UCSD-AML1 (cell line): ENCODE results near the gene KRTAP6-2.

Source experiments
- DNase-seq: peaks from one replicate; lab custom pipeline; 2025; ENCODE audit not compliant: unreplicated experiment; lab: John Stamatoyannopoulos, UW

Gene KRTAP6-2, protein sequence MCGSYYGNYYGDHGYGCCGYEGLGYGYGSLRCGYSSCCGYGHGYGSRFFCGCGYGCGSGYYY

DNA sequence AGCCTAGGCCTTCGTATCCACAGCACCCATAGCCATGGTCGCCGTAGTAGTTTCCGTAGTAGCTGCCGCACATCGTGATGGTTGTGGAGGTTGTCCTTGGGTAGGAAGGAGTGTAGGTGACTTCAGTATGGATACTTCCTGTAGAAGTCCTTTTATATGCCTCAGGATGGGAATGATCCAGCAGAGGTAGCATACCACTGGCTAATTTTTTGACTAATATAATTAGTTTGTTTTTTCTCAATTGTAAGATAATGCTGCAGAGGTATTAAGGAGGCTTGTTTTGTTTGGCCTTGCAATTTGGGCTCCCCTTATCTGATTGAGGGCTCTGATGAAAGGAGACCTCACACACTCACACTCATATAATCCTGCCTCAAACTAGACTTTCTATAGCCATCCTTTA is at the start of gene KRTAP6-2:
Gene KRTAP6-2, minus strand, starts transcription at position 101 of the 400 bp plus-strand sequence. Its CDS starts 28 bp downstream, at position 73.
- DNase-seq = no peak

DNA sequence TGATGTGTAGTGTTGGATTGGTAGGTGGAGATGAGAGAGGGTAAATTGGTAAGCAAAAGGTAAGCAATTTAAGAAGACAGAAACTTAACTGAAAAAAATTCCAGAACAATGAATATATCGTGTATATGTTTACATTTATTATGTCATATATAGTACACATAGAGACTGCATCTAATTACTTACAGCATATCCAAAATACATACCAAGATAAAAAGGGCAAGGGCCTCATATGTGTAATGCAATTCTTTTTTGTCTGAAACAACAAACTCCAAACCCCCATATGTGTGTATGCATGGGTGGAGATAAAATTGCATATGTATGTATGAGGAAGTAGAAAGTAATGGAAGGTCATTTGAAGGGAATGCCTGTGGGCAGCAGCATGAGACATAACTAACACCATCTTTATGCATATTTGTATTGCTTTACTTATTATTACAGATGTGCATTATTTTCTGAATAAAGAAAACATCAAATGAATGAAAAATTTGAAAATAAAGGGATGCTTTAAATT is 48.3 kb upstream of the KRTAP6-2 start:
- no peak for DNase-seq

DNA sequence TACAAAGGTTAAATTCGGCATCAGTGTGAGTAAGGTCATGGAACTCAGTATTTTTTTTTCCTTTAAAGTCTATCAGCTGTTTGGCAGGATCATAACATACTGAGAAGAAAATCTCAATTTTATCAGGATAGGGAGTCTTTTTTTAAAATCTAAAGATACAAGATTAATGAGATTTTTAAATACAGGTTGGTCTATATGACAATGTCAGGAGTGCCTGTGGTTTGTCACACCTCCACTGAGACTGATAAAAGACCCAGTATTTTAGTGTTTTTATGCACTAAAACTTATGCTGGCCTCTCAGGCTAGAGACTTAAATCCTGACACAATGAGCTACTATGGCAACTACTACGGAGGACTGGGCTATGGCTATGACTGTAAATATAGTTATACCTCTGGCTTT is 43.9 kb upstream of the KRTAP6-2 start, which contains the start of gene KRTAP20-3:
Gene KRTAP20-3, plus strand, starts transcription at position 301 of the 400 bp plus-strand sequence.
- DNase-seq = no peak

DNA sequence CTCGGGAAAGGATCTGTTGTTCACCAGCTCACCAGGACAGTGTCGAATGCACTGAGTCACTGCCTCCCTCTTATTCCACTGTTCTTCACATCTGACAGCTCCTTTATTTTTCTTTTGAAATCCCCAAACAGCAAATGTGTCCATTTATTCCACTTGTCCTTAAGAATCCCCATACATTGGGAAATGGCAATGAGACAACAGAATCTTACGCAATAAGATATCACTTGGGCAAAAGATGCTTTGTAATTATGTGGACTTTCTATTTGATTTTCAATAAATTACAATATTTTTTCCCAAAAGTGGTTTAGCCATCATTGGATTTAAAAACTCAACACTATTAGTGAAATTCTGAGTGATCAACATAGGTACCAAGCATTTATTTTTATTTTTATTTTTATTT is 40.0 kb upstream of the KRTAP6-2 start:
- DNase-seq = no peak

DNA sequence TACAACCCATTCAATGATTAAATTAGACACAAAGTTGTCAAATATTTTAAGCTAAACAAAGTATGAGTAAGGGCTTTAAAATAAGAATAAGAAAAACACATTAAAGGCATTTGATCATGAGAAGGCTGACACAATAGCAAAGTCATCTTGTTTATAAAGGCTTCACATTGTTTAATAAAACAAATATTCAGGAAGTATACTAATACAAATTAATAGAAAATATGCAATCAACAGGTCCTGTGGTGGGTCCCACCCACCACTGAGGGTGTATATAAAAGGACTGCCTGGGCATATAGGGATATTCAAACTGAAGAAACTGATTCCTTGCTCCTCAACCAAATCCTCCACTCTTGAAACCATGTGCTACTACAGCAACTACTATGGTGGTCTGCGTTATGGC is 36.2 kb upstream of the KRTAP6-2 start, which contains the start of gene KRTAP20-2:
Gene KRTAP20-2, plus strand, starts transcription at position 301 of the 400 bp plus-strand sequence. Its CDS starts 58 bp downstream, at position 359.
- DNase-seq = no peak

DNA sequence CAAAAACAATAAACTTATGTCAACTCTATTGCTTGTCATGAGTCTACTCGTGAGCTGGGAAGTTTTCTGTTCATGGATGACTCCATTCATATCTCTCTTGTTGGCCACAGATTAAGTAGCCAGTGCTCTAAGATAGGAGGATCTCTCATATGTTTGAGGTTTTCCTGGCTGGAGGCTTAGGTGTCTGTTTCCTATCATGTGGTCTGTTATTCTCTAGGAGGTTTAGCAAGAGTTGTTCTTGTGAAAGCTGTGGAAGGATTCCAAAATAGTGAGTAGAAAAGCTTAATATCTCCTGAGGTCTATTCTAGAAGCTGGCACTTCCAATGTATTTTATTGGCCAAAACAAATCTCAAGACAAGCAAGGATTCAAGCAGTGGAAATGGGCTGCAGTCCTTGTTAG is 30.5 kb upstream of the KRTAP6-2 start:
- DNase-seq = no peak

DNA sequence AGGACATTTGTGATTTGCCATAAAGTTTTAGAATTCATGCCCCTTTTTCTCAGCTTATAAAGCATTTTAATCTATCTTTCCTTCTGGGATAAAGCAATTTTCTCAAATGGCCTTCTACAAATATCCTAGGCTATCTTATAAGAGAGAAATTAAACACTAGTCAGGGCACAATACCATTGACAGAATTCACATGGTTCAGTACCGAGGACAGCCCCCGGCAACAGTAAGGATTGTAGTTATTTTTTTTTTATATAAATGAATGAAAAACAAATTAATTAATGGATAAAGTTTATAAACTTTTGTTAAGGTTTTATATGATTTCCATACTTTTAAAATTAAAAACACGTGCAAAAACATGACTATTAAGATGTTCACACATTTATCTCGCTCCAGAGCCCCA is 29.4 kb upstream of the KRTAP6-2 start:
- no peak for DNase-seq

DNA sequence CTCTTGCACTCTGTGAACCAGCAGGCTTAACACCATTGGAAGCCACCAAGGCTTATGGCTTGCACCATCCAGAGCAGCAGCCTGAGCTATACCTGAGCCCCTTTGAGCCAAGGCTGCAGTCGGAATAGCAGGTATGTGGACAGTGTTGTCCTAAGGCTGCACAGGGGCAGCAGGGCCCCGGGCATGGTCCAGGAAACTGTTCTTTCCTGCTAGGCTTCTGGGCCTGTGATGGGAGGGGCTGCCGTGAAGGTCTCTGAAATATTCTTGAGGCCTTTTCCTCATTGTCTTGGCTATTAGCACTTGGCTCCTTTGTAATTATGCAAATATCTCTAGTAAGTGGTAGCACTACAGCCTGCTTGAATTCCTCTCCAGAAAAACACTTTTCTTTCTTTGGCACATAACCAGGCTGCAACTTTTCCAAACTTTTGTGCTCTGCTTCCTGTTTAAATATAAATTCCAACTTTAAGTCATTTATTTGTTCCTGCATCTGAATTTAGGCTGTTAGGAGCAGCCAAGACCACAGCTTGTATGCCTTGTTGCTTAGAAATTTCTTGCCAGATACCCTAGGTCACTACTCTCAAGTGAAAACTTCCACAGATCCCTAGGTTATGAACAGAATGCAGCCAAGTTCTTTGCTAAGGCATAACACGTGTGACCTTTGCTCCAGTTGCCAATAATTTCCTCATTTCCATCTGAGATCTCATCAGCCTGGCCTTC is 26.9 kb upstream of the KRTAP6-2 start:
- no peak for DNase-seq

DNA sequence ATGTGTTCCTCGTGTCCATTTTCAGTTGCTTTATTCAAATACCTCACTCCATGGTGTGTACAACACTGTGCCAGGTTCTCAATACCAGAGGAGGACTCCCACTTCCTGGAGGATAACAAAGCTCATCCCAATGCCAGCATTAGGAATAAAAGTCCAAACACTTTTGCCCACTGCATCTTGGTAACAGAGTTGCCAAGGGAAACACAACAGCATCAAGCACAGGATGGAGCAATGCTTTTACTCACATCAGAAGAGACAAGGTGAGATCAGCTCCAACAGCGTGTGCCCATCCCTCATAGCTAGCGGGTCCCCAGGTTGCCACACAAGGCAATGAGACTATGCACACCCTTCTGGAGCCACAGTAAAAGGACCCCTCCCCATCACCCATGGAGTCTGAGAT is 24.7 kb upstream of the KRTAP6-2 start:
- no peak for DNase-seq

DNA sequence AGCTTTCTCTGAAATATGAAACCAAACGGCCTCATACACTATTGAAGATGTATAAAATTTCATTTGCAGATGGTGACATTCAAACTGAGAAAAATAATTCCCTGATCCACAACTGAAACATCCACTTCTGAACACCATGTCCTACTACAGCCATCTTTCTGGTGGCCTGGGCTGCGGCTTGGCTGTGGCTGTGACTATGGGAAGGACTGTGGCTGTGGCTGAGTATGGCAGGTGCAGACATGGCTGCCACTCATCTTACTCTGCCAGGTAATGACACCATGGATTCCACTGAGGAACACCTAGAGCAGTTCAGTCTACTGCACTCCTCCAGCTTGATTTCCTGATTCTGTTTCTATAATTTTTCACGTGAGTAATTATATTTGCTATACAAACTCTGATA is 21.8 kb upstream of the KRTAP6-2 start, which contains the start of gene KRTAP20-4:
Gene KRTAP20-4, plus strand, starts transcription at position 106 of the 400 bp plus-strand sequence.
- no peak for DNase-seq

DNA sequence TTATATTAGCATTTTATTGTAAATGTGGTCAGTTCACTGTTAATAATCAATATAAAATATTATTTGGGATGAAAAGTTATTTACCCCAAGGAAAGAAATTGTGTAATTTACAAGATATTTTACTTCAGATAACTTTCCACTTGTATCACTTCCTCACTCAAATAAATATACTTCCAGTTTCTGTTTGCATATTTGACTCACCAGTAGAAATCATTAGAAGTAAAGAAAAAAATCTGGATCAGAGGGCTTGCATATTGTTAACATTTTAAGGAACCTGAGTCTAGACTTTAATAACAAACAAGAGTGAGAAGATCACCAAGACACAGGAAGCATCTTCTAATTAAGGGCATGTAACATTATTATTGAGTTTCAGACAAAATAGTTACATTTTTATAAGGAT is 21.4 kb upstream of the KRTAP6-2 start:
- no peak for DNase-seq

DNA sequence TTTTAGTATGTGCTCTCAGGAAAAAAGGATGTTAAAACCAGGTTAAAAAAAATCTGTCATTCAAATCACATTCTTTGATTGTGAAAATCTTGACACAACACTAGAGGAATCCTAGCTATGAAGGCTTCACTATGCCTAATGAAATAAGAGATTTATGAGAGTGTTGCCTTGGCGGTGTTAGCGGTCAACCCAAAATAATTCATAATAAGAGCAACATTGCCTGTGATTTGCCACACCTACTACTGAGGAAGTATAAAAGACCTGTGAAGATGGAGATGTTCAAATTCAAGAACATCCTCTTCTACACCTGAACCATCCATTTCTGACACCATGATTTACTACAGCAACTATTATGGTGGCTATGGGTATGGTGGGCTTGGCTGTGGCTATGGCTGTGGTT is 17.4 kb upstream of the KRTAP6-2 start, which contains the start of gene KRTAP20-1:
Gene KRTAP20-1, plus strand, starts transcription at position 301 of the 400 bp plus-strand sequence. Its CDS starts 30 bp downstream, at position 331.
- no peak for DNase-seq

DNA sequence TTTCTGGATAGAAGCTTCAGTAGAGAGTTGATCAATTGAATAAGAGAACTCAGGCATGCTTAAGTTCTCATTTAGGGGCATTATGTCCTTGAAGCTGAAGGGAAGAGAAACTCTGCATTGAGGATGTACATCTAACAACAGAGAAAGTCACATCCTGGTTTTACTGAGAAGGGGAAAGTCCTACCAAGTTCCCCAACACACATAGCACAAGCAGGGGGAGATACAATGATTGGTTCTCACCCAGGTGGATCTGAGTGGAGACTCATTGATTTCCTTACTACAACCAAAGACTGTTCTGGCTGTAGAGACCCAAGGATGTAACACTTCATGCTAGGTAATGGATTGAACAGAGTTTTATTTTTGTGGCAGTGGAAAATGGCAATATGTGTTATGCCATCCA is 16.5 kb upstream of the KRTAP6-2 start:
- DNase-seq = no peak

DNA sequence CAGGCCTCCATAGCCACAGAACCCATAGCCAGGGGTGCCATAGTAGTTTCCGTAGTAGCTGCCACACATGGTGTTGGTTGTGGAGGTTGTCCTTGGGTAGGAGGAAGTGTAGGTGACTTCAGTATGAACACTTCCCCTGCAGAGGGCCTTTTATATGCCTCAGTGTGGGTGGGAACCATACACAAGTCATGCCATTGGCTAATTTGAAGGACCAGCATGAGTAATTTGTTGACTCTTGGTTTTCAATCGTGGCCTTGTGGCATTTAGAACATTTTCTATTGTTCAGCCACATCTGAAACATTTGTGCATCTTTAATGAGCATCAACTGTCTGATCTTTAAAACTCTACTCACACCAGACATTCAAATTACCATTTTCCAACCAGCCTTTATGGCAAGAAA is 15.1 kb upstream of the KRTAP6-2 start, which contains the start of gene KRTAP6-1:
Gene KRTAP6-1, minus strand, starts transcription at position 95 of the 400 bp plus-strand sequence. Its CDS starts 26 bp downstream, at position 69.
- no peak for DNase-seq

DNA sequence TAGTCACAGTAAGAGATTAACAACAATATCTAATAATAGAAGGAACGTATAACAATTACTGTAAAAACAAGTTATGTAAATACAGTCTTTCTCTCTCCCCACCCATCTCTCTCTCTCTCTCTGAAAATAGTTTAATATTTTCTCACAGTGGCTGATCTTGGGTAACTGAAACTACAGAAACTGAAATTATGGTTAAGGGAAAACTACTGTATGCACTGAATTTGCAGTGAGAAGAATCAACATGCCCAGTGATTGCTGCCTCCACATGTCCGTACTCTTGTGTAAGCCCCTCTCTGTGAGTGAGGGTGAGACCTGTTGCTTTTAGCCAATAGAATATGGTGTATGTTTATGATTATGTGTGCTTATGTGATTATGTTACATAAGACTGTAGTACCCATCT is 13.4 kb upstream of the KRTAP6-2 start:
- DNase-seq = no peak

DNA sequence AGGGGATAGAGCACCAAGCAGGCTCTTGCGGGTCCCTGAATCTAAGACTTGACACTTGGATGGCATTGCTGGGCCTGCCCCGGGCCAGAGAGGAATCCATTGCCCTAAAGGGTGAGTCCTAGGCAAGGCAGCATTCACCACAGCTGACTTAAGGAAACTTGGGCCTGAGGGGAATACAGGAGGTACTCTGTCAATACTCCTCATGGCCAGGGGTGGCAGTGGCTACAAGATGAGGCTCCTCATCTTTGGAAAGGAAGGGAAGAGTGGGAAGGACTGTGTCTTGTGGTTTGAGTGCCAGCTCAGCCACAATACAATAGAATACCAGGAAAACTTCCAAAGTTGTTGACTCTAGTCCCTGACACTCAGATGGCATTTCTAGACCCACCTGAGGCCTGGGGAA is 7.3 kb upstream of the KRTAP6-2 start:
- no peak for DNase-seq

DNA sequence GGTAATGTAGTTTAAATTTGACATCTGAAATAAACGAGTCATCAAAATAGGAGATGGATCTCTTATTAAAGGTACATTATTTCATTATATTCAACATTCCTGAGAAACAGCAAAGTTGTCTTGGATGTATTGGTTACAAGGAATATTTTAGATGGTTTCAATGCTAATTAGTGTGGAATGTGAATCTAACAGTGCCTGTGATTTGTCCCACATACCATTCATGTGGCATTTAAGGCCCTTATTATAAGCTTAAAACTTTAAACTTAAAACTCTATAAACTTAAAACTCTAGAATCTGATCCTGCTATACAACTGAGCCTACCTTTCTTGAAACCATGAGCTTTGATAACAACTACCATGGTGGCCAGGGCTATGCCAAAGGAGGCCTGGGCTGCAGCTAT is 2.1 kb upstream of the KRTAP6-2 start, which contains the start of gene KRTAP22-1:
Gene KRTAP22-1, plus strand, starts transcription at position 301 of the 400 bp plus-strand sequence.
- DNase-seq = no peak

DNA sequence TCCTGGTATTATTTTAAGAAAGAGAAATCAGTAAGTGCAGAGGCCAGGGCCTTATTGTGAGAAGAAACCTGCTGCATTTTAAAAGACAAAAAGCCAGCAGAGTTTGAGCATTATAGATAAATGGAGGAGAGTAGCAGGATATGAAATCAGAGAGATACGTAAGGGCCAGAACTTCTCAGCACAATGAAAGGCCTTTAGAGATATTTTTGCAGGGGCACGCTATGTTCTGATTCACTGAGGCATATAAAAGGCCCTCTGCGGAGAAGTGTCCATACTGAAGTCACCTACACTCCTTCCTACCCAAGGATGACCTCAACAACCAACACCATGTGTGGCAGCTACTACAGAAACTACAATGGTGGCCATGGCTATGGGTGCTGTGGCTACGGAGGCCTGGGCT is 6.6 kb downstream of the KRTAP6-2 start, which contains the start of gene KRTAP6-3:
Gene KRTAP6-3, plus strand, starts transcription at position 301 of the 400 bp plus-strand sequence. Its CDS starts 6 bp downstream, at position 307.
- no peak for DNase-seq

DNA sequence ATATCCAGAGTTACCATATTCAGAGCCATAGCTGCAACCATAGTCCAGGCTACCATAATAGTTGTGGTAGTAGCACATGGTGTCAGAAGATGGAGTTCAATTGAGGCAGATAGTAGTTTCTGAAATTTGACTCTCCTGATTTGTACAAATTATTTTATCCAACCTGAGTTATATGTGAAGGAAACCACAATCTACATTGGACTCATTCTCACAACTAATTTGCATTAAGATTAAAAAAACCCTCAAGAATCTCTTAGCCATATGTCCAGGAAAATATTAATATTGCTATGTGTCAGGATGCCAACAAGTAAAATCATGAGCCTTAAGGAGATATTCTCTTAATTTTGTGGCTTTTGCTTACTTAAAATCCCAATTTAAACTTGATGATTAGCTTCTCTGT is 8.4 kb downstream of the KRTAP6-2 start, which contains the start of gene KRTAP22-2:
Gene KRTAP22-2, minus strand, starts transcription at position 101 of the 400 bp plus-strand sequence.
- no peak for DNase-seq

DNA sequence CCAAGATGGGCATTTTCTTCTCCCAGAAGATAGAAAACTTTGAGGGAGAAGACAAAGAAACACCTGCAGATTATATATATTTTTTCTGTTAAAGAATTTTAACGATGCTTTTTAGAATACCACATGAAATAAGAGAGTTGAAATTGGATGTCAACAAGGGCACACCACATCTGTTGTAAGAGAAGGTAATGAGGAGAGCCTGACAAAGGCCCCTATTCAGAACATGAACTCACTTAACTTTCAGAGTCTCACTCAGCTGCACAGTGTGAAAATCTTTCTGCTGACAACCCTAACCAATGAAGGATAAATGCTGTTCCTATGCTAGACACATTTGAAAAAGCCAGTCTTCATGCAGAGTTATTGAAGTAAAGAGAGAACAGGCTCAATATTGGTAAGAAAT is 15.8 kb downstream of the KRTAP6-2 start:
- no peak for DNase-seq

DNA sequence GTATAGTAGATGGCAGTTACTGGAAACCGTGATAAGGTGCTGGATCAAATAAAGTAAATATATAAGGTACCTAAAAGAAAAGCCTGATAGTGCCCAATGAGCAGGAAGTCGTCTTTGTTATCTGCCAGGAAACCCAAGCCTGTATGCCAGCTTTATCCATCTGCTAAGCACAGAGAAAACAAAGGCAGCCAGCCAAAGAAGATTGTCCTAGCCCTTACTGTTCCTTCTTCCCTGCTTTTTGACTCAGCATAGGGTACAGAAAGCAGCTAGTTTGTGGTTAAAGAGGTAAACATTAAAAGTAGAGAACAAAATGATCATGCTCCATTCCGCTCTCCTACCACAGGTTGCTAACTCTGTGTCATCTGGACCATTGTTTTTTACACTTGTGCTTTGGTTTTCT is 18.6 kb downstream of the KRTAP6-2 start:
- no peak for DNase-seq

DNA sequence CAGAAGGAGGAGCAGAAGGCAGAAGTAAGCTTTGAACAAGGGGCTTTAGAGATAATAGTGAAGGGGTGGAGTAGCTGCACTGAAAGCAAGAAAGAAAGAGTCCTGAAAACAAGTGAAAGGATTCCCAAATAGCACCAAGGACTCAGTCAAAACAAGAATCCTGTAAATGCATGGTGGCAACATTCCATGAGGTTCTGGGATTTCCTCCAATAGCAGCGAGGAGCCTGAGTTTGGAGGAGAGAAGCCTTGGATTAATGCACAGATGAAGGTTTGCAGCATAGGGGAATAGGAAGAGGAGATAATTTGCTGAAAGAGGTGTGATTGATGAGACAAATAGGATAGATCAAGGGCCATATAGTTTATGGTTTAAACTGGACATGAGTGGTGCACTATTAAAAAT is 19.4 kb downstream of the KRTAP6-2 start:
- DNase-seq = no peak
